ENCODE data around the gene ALPK3.

The ALPK3 gene, protein sequence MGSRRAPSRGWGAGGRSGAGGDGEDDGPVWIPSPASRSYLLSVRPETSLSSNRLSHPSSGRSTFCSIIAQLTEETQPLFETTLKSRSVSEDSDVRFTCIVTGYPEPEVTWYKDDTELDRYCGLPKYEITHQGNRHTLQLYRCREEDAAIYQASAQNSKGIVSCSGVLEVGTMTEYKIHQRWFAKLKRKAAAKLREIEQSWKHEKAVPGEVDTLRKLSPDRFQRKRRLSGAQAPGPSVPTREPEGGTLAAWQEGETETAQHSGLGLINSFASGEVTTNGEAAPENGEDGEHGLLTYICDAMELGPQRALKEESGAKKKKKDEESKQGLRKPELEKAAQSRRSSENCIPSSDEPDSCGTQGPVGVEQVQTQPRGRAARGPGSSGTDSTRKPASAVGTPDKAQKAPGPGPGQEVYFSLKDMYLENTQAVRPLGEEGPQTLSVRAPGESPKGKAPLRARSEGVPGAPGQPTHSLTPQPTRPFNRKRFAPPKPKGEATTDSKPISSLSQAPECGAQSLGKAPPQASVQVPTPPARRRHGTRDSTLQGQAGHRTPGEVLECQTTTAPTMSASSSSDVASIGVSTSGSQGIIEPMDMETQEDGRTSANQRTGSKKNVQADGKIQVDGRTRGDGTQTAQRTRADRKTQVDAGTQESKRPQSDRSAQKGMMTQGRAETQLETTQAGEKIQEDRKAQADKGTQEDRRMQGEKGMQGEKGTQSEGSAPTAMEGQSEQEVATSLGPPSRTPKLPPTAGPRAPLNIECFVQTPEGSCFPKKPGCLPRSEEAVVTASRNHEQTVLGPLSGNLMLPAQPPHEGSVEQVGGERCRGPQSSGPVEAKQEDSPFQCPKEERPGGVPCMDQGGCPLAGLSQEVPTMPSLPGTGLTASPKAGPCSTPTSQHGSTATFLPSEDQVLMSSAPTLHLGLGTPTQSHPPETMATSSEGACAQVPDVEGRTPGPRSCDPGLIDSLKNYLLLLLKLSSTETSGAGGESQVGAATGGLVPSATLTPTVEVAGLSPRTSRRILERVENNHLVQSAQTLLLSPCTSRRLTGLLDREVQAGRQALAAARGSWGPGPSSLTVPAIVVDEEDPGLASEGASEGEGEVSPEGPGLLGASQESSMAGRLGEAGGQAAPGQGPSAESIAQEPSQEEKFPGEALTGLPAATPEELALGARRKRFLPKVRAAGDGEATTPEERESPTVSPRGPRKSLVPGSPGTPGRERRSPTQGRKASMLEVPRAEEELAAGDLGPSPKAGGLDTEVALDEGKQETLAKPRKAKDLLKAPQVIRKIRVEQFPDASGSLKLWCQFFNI (N-terminal part only)

DNA sequence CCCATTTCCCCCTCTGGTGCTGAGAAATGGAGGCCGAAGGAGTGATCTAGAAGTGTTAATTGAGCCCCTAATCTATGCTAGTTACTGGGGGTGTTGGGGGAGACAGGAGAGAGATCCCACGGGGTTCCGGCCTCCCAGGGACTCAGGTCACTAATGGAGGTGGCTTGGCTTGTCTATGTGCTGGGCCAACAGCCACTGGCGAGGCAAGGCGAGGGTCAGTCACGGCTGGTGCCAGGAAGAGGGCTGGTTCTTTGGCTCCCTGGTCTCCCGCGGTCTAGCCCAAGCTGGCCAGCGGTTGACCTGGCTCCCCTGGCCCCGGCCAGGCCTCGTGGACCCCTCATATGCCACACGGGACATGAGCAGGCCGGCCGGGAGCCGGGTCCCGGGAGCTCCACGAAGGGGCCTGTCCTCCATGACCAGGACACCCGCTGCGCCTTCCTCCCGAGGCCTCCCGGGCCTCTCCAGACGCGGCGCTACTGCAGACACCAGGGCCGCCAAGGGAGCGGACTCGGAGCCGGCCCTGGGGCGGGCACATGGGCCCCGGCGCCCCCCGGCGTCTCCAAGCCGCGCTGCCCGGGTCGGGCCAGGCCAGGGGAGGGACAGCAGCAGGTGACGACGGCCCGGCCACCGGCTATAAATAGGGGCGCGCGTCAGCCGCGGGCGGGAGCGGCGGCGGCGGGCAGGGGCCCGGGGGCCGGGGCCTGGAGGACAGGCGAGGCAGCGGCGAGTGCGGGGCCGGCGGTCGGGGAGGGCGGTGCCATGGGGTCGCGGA, at the start of gene ALPK3:
TSS of gene ALPK3 (plus strand) at position 663 of the 772 bp plus-strand sequence. CDS start at position 760, 97 bp downstream.
- H3K4me3 ChIP-seq (ENCODE audit: low read depth, low read length) = no peak within 1 kb of the TSS

DNA sequence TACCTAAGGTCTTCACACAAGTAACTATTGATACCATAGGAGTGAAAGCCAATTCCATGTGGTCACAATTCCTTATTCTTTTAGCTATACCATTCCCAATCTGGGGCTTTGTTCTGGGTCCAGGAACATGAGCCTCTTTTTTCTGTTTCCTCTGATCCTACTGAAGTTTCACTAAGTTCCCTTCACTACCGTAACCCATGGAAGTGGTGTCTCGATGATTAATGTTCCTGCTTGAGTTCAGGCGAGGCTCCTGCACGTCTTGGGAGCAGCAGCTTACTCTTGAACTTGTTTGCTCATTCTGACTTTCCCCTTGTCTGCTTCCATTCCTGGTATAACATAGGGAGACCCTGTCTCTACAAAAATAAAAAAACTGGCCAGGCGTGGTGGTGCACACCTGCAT, 45.1 kb upstream of the ALPK3 start:
- H3K4me3 ChIP-seq (ENCODE audit: low read depth, low read length) = no peak overlapping the region
- TF ChIP-seq, protein P1, sequence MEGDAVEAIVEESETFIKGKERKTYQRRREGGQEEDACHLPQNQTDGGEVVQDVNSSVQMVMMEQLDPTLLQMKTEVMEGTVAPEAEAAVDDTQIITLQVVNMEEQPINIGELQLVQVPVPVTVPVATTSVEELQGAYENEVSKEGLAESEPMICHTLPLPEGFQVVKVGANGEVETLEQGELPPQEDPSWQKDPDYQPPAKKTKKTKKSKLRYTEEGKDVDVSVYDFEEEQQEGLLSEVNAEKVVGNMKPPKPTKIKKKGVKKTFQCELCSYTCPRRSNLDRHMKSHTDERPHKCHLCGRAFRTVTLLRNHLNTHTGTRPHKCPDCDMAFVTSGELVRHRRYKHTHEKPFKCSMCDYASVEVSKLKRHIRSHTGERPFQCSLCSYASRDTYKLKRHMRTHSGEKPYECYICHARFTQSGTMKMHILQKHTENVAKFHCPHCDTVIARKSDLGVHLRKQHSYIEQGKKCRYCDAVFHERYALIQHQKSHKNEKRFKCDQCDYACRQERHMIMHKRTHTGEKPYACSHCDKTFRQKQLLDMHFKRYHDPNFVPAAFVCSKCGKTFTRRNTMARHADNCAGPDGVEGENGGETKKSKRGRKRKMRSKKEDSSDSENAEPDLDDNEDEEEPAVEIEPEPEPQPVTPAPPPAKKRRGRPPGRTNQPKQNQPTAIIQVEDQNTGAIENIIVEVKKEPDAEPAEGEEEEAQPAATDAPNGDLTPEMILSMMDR (IDR thresholded peaks at IDR 0.05; ENCODE audit: control insufficient read depth, extremely low read depth, insufficient read depth) = no peak

More for the DNA sequence above, at the start of gene ALPK3:
- DNase-seq (ENCODE audit: low read depth) = no peak
- TF ChIP-seq, protein P1 (IDR thresholded peaks at IDR 0.05; ENCODE audit: control insufficient read depth, extremely low read depth, insufficient read depth) = no peak

DNA sequence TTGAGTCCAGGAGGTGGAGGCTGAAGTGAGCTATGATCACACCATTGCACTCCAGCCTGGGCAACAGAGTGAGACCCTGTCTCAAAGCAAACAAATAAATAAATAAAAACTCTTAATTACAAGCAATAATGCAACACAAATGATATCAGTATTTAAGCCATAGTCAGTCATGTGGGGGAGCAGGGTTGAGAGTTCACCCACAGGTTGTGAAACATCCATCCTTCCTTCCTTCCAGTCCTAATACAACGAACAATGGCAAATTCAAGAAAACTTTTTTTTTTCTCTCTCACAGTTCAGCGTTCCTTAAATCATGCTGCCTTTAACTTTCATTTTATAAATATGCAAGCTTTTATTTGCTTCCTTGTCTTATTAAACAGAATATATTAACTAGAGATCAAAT, 44.7 kb upstream of the ALPK3 start:
- no peak overlapping the region for H3K4me3 ChIP-seq (ENCODE audit: low read depth, low read length)
- no peak for DNase-seq (ENCODE audit: low read depth)
- TF ChIP-seq, protein P1 (IDR thresholded peaks at IDR 0.05; ENCODE audit: control insufficient read depth, extremely low read depth, insufficient read depth) = no peak

More for the DNA sequence above, 45.1 kb upstream of the ALPK3 start:
- no peak for DNase-seq (ENCODE audit: low read depth)

DNA sequence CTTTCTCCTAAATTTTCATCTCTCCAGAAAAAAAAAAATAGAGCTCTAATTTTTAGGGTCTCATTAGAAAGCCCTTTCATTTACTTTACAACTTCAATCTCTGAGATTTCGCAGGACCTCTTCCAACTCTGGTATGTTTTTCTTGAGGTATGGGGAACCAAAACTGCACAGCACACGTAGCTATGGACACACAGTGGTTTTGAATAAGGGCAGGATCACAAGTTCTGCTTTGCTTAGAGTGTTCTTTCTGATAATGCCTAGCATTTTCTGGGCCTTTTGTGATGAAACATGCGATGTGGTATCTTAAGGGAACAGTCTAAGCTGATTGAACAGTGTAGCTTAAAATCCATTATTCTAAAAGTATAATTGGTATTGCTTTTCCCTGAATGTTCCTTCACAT, 43.4 kb upstream of the ALPK3 start:
- no peak overlapping the region for H3K4me3 ChIP-seq (ENCODE audit: low read depth, low read length)
- DNase-seq (ENCODE audit: low read depth) = no peak
- TF ChIP-seq, protein P1 (IDR thresholded peaks at IDR 0.05; ENCODE audit: control insufficient read depth, extremely low read depth, insufficient read depth) = no peak

DNA sequence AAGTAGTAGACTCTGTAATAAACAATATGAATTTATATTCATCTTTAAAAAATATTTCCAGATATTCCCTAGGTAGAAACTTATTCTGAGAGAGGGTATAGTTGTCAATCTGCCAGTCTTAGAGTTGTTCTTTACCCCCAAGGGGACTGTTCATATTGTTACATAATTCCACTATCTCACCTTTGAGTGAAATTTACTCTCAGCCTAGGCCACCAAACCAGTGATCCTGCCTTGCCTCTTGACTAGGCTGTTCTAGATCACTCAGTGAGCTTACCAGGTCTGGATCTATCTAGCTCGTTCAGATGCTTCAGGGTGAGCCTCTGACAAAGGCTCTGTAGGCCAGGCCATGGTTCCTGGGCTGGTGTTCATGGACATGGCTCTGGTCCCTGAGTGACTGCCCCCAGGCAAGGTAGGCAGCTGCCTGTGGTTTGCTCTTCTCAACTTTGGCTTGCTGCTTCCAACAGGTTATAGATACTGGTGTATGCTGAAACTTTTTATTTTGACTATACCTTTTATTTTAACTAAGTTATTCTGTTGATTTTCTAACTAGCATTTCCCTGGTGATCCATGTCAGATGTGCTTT, 41.2 kb upstream of the ALPK3 start:
- DNase-seq (ENCODE audit: low read depth) = no peak
- TF ChIP-seq, protein P1 (IDR thresholded peaks at IDR 0.05; ENCODE audit: control insufficient read depth, extremely low read depth, insufficient read depth) = no peak
- H3K4me3 ChIP-seq (ENCODE audit: low read depth, low read length) = no peak overlapping the region

All from LNCaP clone FGC (cell line).